Measurements from ENCODE around the gene AMIGO1. TPM values are rescaled to one million over a fixed set of nuclear protein-coding genes. Genes with fewer than 3 reads are reported as not detected.

AMIGO1 gene
- total and polyA plus RNA-seq, 8 donors, result 3.1 to 8.1 (median 3.8) TPM

DNA sequence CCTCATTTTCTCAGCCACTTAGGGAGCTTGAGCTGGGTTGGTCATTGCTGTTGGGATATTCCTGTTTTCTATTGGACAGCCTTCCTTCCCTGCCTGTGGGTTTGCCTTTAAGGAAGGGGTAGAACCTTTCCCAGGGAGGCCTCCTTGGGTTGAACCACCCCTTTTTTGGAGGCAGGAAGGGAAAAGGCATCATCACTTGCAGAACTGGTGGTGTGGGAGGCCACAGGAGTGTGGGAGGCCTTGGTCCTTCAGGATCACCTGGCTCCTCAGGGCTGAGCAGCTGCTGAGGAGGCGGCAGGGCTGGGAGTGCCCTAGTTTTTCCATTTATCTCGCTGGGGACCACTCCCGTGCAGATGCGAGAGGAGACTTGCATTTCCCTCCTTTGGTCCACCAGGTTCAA lies 16.3 kb downstream of the AMIGO1 start:
- no peak for ATAC-seq
- H3K27me3 ChIP-seq, result no peaks in the 10 kb centered on the region
- peaks cover 5 to 38% of the 10 kb centered on the region in 2 donors for H3K4me1 ChIP-seq
- TF ChIP-seq, protein P1, sequence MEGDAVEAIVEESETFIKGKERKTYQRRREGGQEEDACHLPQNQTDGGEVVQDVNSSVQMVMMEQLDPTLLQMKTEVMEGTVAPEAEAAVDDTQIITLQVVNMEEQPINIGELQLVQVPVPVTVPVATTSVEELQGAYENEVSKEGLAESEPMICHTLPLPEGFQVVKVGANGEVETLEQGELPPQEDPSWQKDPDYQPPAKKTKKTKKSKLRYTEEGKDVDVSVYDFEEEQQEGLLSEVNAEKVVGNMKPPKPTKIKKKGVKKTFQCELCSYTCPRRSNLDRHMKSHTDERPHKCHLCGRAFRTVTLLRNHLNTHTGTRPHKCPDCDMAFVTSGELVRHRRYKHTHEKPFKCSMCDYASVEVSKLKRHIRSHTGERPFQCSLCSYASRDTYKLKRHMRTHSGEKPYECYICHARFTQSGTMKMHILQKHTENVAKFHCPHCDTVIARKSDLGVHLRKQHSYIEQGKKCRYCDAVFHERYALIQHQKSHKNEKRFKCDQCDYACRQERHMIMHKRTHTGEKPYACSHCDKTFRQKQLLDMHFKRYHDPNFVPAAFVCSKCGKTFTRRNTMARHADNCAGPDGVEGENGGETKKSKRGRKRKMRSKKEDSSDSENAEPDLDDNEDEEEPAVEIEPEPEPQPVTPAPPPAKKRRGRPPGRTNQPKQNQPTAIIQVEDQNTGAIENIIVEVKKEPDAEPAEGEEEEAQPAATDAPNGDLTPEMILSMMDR (IDR thresholded peaks at IDR 0.05), result no peak
- H3K36me3 ChIP-seq, result peaks cover 0 to 40% of the 10 kb centered on the region in 2 donors
- H3K4me3 ChIP-seq, result no peak overlapping the region
- intact Hi-C loops (cut with DNase I), result loop anchor here in 1 of 2 donors (5.0 kb wide), 1 partner anchor 39 kb away; no protein-coding TSS in a partner anchor
- H3K9me3 ChIP-seq, result no peaks in the 10 kb centered on the region
- DNase-seq, result no peak
- no peak overlapping the region for H3K27ac ChIP-seq

DNA sequence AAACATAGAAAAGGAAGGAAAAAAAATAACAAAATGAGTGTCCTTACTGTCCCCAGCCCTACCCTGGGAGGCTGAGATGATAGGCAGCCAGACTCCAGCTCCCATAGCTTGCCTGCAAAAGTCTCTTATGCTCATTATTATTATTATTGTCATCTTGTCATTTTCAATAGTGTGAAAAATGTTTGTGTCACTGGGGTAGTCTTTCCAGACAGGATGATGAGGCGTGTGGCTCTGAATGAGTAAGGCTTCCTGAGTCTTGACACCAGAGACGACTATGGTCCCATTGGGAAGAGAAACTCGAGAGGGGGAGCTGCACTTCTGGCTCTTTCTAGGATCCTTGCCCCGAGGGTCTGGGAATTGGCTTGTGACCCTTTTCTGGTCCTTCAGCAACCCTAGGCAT lies 16.7 kb downstream of the AMIGO1 start:
- TF ChIP-seq, protein P1 (IDR thresholded peaks at IDR 0.05), result no peak

GRCh38 chr1:109491372-109491771 lies 18.2 kb downstream of the AMIGO1 start:
- ATAC-seq (no peak), DNase-seq (no peak)
- peaks cover 5 to 30% of the 10 kb centered on the region in 2 donors for H3K4me1 ChIP-seq
- H3K27me3 ChIP-seq, result no peaks in the 10 kb centered on the region
- no peaks in the 10 kb centered on the region for H3K9me3 ChIP-seq
- intact Hi-C loops (cut with DNase I), result loop anchor here in 1 of 2 donors (5.0 kb wide), 1 partner anchor 41 kb away; no protein-coding TSS in a partner anchor
- no peak overlapping the region for H3K27ac ChIP-seq
- H3K4me3 ChIP-seq, result no peak overlapping the region
- peaks cover 0 to 30% of the 10 kb centered on the region in 2 donors for H3K36me3 ChIP-seq
- TF ChIP-seq, protein P1 (IDR thresholded peaks at IDR 0.05), result no peak

More for the DNA sequence above, 16.7 kb downstream of the AMIGO1 start:
- no peak overlapping the region for H3K27ac ChIP-seq
- DNase-seq (no peak), ATAC-seq (no peak)
- H3K9me3 ChIP-seq, result no peaks in the 10 kb centered on the region
- H3K36me3 ChIP-seq, result peaks cover 0 to 40% of the 10 kb centered on the region in 2 donors
- H3K4me1 ChIP-seq, result peaks cover 5 to 37% of the 10 kb centered on the region in 2 donors
- no peaks in the 10 kb centered on the region for H3K27me3 ChIP-seq
- H3K4me3 ChIP-seq, result no peak overlapping the region
- intact Hi-C loops (cut with DNase I), result loop anchor here in 1 of 2 donors (5.0 kb wide), 1 partner anchor 40 kb away; no protein-coding TSS in a partner anchor

- Histone ChIP-seq H3K4me3 (no peak overlapping the region), H3K27ac (no peak overlapping the region), H3K4me1 (peaks cover 5 to 26% of the 10 kb centered on the region in 2 donors), H3K36me3 (peaks cover 0 to 26% of the 10 kb centered on the region in 2 donors), H3K9me3 (no peaks in the 10 kb centered on the region), H3K27me3 (no peaks in the 10 kb centered on the region)
- DNase-seq (no peak), ATAC-seq (no peak)
- intact Hi-C loops (cut with DNase I), result loop anchor here in 1 of 2 donors (5.0 kb wide), 1 partner anchor 41 kb away; no protein-coding TSS in a partner anchor
- TF ChIP-seq, protein P1 (IDR thresholded peaks at IDR 0.05), result no peak
Observed at GRCh38 chr1:109490934-109491302, 18.6 kb downstream of the AMIGO1 start.

DNA sequence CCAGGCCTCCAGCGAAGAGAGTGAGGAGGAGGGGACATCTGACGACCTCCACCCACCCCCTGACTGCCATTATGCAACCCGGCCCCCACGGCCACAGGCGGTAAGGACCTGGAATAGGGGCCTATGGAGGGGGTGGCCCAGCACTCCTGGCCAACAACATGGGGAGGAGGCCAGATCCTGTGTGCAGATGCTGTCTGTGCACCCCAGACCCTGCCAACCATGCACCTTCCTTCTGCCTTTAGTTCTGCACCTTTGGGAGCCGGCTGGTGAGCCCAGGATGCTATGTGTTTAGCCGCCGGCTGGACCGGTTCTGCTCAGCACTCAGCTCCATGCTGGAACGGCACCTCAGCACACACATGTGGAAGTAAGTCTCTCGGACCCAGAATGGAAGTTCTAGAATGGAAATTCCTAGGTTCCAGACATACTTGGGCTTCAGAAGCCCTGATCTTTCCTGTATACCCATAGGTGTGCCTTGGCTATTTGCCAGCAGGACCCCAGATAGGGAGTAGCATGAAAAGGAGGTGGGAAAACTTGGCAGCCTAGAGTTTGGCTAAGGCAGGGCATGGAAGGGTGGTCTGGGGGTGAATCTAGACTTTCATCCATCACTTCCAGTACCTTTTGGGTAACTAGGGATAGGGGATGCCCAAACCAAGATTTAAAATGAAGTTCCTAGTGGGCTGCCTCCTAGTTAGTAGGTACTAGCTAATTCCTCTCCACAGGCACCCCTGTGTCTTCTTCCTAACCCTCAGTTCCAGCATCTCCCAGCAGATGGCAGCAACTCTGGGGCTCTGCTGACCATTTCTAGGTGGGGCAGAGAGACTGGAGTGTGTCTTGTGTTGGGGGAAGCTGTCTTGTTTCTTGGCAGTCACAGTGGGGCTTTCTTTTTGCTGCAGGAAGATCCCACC lies 19.2 kb downstream of the AMIGO1 start:
- H3K27me3 ChIP-seq, result no peaks in the 10 kb centered on the region
- ATAC-seq (peak; percentile 51), DNase-seq (peak in 1 of 4 donors; percentile 58)
- no peak overlapping the region for H3K27ac ChIP-seq
- intact Hi-C loops (cut with DNase I), result loop anchor here in 1 of 2 donors (5.0 kb wide), 1 partner anchor 42 kb away; no protein-coding TSS in a partner anchor
- peaks cover 5 to 23% of the 10 kb centered on the region in 2 donors for H3K4me1 ChIP-seq
- no peaks in the 10 kb centered on the region for H3K9me3 ChIP-seq
- peaks cover 0 to 22% of the 10 kb centered on the region in 2 donors for H3K36me3 ChIP-seq
- H3K4me3 ChIP-seq, result no peak overlapping the region
- TF ChIP-seq, protein P1 (IDR thresholded peaks at IDR 0.05), result peak; percentile 65 to 85

Measured in left lung (tissue), 10 donors.